Mesenchymal stem cell (in vitro differentiated cells and primary cell): Measurements from ENCODE around the gene MTCL3.

Source experiments
- DNase-seq: peaks from one replicate; pipeline ENCODE4 v3.0.0-alpha.2; 2013
- H2AFZ ChIP-seq: one replicate; pipeline ENCODE4 v1.6.1; 2013; ENCODE audit warnings: low read depth, mild to moderate bottlenecking, control low read depth, inconsistent platforms, low read length, moderate library complexity
- H2AK5ac ChIP-seq: 2 replicates; pipeline ENCODE4 v1.6.1; 2013; ENCODE audit warnings: low read length, moderate library complexity, mild to moderate bottlenecking, inconsistent platforms; ENCODE audit not compliant: severe bottlenecking
- H2BK120ac ChIP-seq: one replicate; pipeline ENCODE4 v1.6.1; 2013; ENCODE audit warnings: low read depth, mild to moderate bottlenecking, inconsistent platforms, low read length, moderate library complexity
- H2BK12ac ChIP-seq, 2 experiments: one replicate each; pipeline ENCODE4 v1.6.1; 2013; ENCODE audit warnings: inconsistent platforms in 2 of 2, low read length in 2 of 2, mild to moderate bottlenecking in 2 of 2, moderate library complexity in 2 of 2, control low read depth in 1 of 2
- H2BK15ac ChIP-seq: one replicate; pipeline ENCODE4 v1.6.1; 2013; ENCODE audit warnings: mild to moderate bottlenecking, low read depth, inconsistent platforms; ENCODE audit not compliant: poor library complexity, severe bottlenecking
- H2BK5ac ChIP-seq: 2 replicates; pipeline ENCODE4 v1.6.1; 2013; ENCODE audit warnings: low read depth, mild to moderate bottlenecking, low read length, control low read depth, inconsistent platforms; ENCODE audit not compliant: poor library complexity, severe bottlenecking
- H3K14ac ChIP-seq, 2 experiments: one replicate each; pipeline ENCODE4 v1.6.1; 2013; ENCODE audit warnings: inconsistent platforms in 2 of 2, low read length in 2 of 2, control low read depth in 1 of 2, mild to moderate bottlenecking in 1 of 2, moderate library complexity in 1 of 2
- H3K18ac ChIP-seq, 2 experiments: one replicate each; pipeline ENCODE4 v1.6.1; 2013; ENCODE audit warnings: inconsistent platforms in 2 of 2, low read length in 2 of 2, control low read depth in 1 of 2, low read depth in 1 of 2, mild to moderate bottlenecking in 1 of 2
- H3K23ac ChIP-seq, 2 experiments: one replicate each; pipeline ENCODE4 v1.6.1; 2013; ENCODE audit warnings: inconsistent platforms in 2 of 2, low read length in 2 of 2, mild to moderate bottlenecking in 2 of 2, moderate library complexity in 2 of 2, control low read depth in 1 of 2
- H3K27ac ChIP-seq: 2 replicates; pipeline ENCODE4 v1.5.1; 2013; ENCODE audit warnings: mild to moderate bottlenecking, moderate library complexity, low read length, control low read depth, inconsistent platforms; ENCODE audit not compliant: poor library complexity, severe bottlenecking
- H3K27me3 ChIP-seq, 2 experiments: 2 replicates each; pipeline versions ENCODE4 v1.6.1 to v1.7.0; 2013; ENCODE audit warnings: low read length in 2 of 2, mild to moderate bottlenecking in 2 of 2, moderate library complexity in 2 of 2, control low read depth in 1 of 2, inconsistent platforms in 1 of 2; ENCODE audit not compliant: control insufficient read depth in 1 of 2, insufficient read depth in 1 of 2
- H3K36me3 ChIP-seq, 2 experiments: 2 replicates each; pipeline versions ENCODE4 v1.6.1 to v1.7.0; 2013; ENCODE audit warnings: low read length in 2 of 2, control low read depth in 1 of 2, inconsistent platforms in 1 of 2, low read depth in 1 of 2, mild to moderate bottlenecking in 1 of 2; ENCODE audit not compliant: insufficient read depth in 2 of 2, control insufficient read depth in 1 of 2
- H3K4ac ChIP-seq, 2 experiments: one replicate each; pipeline ENCODE4 v1.6.1; 2013; ENCODE audit warnings: inconsistent platforms in 2 of 2, low read length in 2 of 2, mild to moderate bottlenecking in 2 of 2, moderate library complexity in 2 of 2, control low read depth in 1 of 2, low read depth in 1 of 2
- H3K4me1 ChIP-seq: 2 replicates; pipeline ENCODE4 v1.6.1; 2013; ENCODE audit warnings: low read depth, low read length, control low read depth; ENCODE audit not compliant: control insufficient read depth, insufficient read depth
- H3K4me2 ChIP-seq: 2 replicates; pipeline ENCODE4 v1.6.1; 2013; ENCODE audit warnings: low read length, mild to moderate bottlenecking, inconsistent platforms; ENCODE audit not compliant: poor library complexity, severe bottlenecking
- H3K4me3 ChIP-seq, 2 experiments: 2 replicates each; pipeline versions ENCODE4 v1.5.1 to v1.7.0; 2013; ENCODE audit warnings: low read length in 2 of 2, mild to moderate bottlenecking in 2 of 2, control low read depth in 1 of 2, low read depth in 1 of 2; ENCODE audit not compliant: insufficient read depth in 1 of 2
- H3K79me1 ChIP-seq: replicated peaks from 2 replicates; pipeline ENCODE4 v1.6.1; 2013; ENCODE audit warnings: mild to moderate bottlenecking, control low read depth, low read length, inconsistent platforms; ENCODE audit not compliant: poor library complexity, severe bottlenecking
- H3K9ac ChIP-seq: 2 replicates; pipeline ENCODE4 v1.7.0; 2013; ENCODE audit warnings: mild to moderate bottlenecking, low read length, moderate library complexity
- H3K9me3 ChIP-seq: 2 replicates; pipeline ENCODE4 v1.7.0; 2013; ENCODE audit warnings: mild to moderate bottlenecking, low read length; ENCODE audit not compliant: control insufficient read depth
- H4K8ac ChIP-seq: one replicate; pipeline ENCODE4 v1.6.1; 2013; ENCODE audit warnings: inconsistent platforms, mild to moderate bottlenecking, low read length, moderate library complexity
- H4K91ac ChIP-seq: one replicate; pipeline ENCODE4 v1.6.1; 2013; ENCODE audit warnings: mild to moderate bottlenecking, low read length, inconsistent platforms
- WGBS: methylation state at CpG from one replicate; pipeline ENCODE4 v1.1.7; 2013; ENCODE audit warnings: mixed read lengths; 5-methylcytosine and 5-hydroxymethylcytosine counted together

Gene MTCL3

GRCh38 chr6:127452803-127453202 is 66.3 kb downstream of the MTCL3 start:
- Histone ChIP-seq H3K18ac (no peak overlapping the region), H3K23ac (no peak overlapping the region), H2AFZ (no peak overlapping the region), H3K4me2 (no peak overlapping the region), H4K8ac (no peak overlapping the region), H3K36me3 (peaks cover 2 to 7% of the 10 kb centered on the region in 2 experiments), H3K4ac (no peak overlapping the region), H3K9me3 (no peaks in the 10 kb centered on the region), H3K27me3 (no peaks in the 10 kb centered on the region), H3K14ac (no peak overlapping the region), H3K9ac (no peak overlapping the region), H2BK12ac (no peak overlapping the region), H3K4me1 (no peaks in the 10 kb centered on the region), H2BK15ac (no peak overlapping the region), H2BK5ac (no peak overlapping the region), H2AK5ac (no peak overlapping the region), H2BK120ac (no peak overlapping the region), H3K4me3 (no peak overlapping the region), H3K79me1 (peaks cover 8% of the 10 kb centered on the region), H3K27ac (no peak overlapping the region), H4K91ac (no peak overlapping the region)
- DNase-seq = no peak

GRCh38 chr6:127451388-127451787 is 67.7 kb downstream of the MTCL3 start:
- H2BK5ac ChIP-seq = no peak overlapping the region
- H3K4ac ChIP-seq = no peak overlapping the region
- H3K14ac ChIP-seq = no peak overlapping the region
- no peaks in the 10 kb centered on the region for H3K4me1 ChIP-seq
- no peak overlapping the region for H4K8ac ChIP-seq
- no peak overlapping the region for H3K23ac ChIP-seq
- H4K91ac ChIP-seq = no peak overlapping the region
- peaks cover 5% of the 10 kb centered on the region for H3K79me1 ChIP-seq
- H3K36me3 ChIP-seq = peaks cover 6 to 16% of the 10 kb centered on the region in 2 experiments
- no peak overlapping the region for H2BK12ac ChIP-seq
- H3K18ac ChIP-seq = no peak overlapping the region
- H2BK120ac ChIP-seq = no peak overlapping the region
- no peak overlapping the region for H3K4me3 ChIP-seq
- 88% methylated on average over 2 of the region's 3 CpGs for WGBS
- no peak overlapping the region for H3K9ac ChIP-seq
- H2BK15ac ChIP-seq = no peak overlapping the region
- DNase-seq = no peak
- no peak overlapping the region for H2AK5ac ChIP-seq
- H3K27ac ChIP-seq = no peak overlapping the region
- no peaks in the 10 kb centered on the region for H3K27me3 ChIP-seq
- H2AFZ ChIP-seq = no peak overlapping the region
- no peak overlapping the region for H3K4me2 ChIP-seq
- H3K9me3 ChIP-seq = no peaks in the 10 kb centered on the region

- no peaks in the 10 kb centered on the region for H3K27me3 ChIP-seq
- no peak overlapping the region for H2BK120ac ChIP-seq
- H2BK5ac ChIP-seq = no peak overlapping the region
- H3K9ac ChIP-seq = no peak overlapping the region
- H2BK15ac ChIP-seq = no peak overlapping the region
- H2BK12ac ChIP-seq = no peak overlapping the region
- H3K14ac ChIP-seq = no peak overlapping the region
- no peak overlapping the region for H2AK5ac ChIP-seq
- no peak overlapping the region for H3K27ac ChIP-seq
- no peak overlapping the region for H3K4me2 ChIP-seq
- no peaks in the 10 kb centered on the region for H3K9me3 ChIP-seq
- H4K91ac ChIP-seq = no peak overlapping the region
- H3K79me1 ChIP-seq = peaks cover 4% of the 10 kb centered on the region
- H3K36me3 ChIP-seq = peaks cover 9 to 21% of the 10 kb centered on the region in 2 experiments
- H3K4me1 ChIP-seq = no peaks in the 10 kb centered on the region
- no peak overlapping the region for H3K18ac ChIP-seq
- H3K4ac ChIP-seq = no peak overlapping the region
- H3K23ac ChIP-seq = no peak overlapping the region
- H2AFZ ChIP-seq = no peak overlapping the region
- H4K8ac ChIP-seq = no peak overlapping the region
- no peak for DNase-seq
- H3K4me3 ChIP-seq = no peak overlapping the region
Observed at GRCh38 chr6:127447780-127448179, 71.4 kb downstream of the MTCL3 start.

- no peak overlapping the region for H2BK15ac ChIP-seq
- no peak overlapping the region for H2BK5ac ChIP-seq
- H4K8ac ChIP-seq = no peak overlapping the region
- no peak overlapping the region for H2BK120ac ChIP-seq
- H3K27me3 ChIP-seq = no peaks in the 10 kb centered on the region
- no peak overlapping the region for H3K14ac ChIP-seq
- no peak overlapping the region for H2AFZ ChIP-seq
- no peak overlapping the region for H3K4me3 ChIP-seq
- no peak overlapping the region for H3K9ac ChIP-seq
- no peak overlapping the region for H3K23ac ChIP-seq
- H2BK12ac ChIP-seq = no peak overlapping the region
- no peaks in the 10 kb centered on the region for H3K9me3 ChIP-seq
- no peak overlapping the region for H3K18ac ChIP-seq
- no peaks in the 10 kb centered on the region for H3K4me1 ChIP-seq
- 93% methylated on average over 7 of the region's 7 CpGs for WGBS
- no peak overlapping the region for H3K4ac ChIP-seq
- peaks cover 5% of the 10 kb centered on the region for H3K79me1 ChIP-seq
- H3K4me2 ChIP-seq = no peak overlapping the region
- H3K27ac ChIP-seq = no peak overlapping the region
- H2AK5ac ChIP-seq = no peak overlapping the region
- H3K36me3 ChIP-seq = peaks cover 9 to 21% of the 10 kb centered on the region in 2 experiments
- DNase-seq = peak; percentile 7
- H4K91ac ChIP-seq = no peak overlapping the region
Observed at GRCh38 chr6:127446356-127446755, 72.8 kb downstream of the MTCL3 start.
